Measurements from ENCODE around the gene EIF4E2.

DNA sequence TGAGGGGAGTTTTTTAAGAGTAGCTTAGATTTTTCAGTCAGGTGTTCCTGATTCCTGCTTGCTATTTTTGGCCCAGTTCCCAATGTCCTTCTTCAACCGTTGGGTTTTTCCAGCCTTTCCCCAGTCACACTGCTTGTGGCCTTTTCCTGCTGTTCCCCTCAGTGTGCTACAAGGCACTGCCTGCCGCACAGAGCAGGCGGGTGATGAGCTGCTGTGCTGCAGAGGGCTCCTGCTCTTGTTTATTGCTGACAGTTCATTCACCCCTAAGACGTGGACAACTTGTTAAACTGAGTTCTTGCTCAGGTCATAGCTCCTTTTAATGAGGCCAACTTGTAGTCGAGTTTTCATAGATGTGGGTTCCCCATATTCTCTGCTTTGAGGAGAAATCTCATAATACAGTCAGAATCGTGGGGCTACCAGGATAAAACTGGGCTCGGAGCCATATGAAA, 20.6 kb downstream of the EIF4E2 start:
- TF ChIP-seq POLR2A (IDR thresholded peaks at IDR 0.05; ENCODE audit: extremely low read depth, insufficient read length) = no peak
- TF ChIP-seq, protein P1, sequence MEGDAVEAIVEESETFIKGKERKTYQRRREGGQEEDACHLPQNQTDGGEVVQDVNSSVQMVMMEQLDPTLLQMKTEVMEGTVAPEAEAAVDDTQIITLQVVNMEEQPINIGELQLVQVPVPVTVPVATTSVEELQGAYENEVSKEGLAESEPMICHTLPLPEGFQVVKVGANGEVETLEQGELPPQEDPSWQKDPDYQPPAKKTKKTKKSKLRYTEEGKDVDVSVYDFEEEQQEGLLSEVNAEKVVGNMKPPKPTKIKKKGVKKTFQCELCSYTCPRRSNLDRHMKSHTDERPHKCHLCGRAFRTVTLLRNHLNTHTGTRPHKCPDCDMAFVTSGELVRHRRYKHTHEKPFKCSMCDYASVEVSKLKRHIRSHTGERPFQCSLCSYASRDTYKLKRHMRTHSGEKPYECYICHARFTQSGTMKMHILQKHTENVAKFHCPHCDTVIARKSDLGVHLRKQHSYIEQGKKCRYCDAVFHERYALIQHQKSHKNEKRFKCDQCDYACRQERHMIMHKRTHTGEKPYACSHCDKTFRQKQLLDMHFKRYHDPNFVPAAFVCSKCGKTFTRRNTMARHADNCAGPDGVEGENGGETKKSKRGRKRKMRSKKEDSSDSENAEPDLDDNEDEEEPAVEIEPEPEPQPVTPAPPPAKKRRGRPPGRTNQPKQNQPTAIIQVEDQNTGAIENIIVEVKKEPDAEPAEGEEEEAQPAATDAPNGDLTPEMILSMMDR (IDR thresholded peaks at IDR 0.05; ENCODE audit: low read depth, low read length) = no peak

All from NB4 (cell line).